Articular chondrocyte of knee joint (primary cell): Measurements from ENCODE around the gene CASP8AP2. TPM values are rescaled to one million over a fixed set of nuclear protein-coding genes. Genes with fewer than 3 reads are reported as not detected.

Experiments
- small RNA-seq: library from RNA; depleted of rRNA; stranded (forward); fragments of <200 nt; gene quantifications from one replicate; pipeline ENCODE3, GENCODE V24; 2012
- total RNA-seq: library from RNA; depleted of rRNA; stranded (reverse); fragments of >200 nt; gene quantifications from 2 replicates; pipeline ENCODE4 v1.2.3, GENCODE V29; 2012

Gene CASP8AP2
- total RNA-seq, result 20.1 and 21.7 TPM in 2 replicates

GRCh38 chr6:89829472-89830169, at the start of gene CASP8AP2:
Gene CASP8AP2 (plus strand): TSS chr6:89829880.

GRCh38 chr6:89819336-89820130, 10.1 kb upstream of the CASP8AP2 start, which contains the start of gene MDN1:
Gene MDN1 (minus strand): TSS chr6:89819794. CDS start chr6:89819607, 187 bp downstream.

GRCh38 chr6:89894169-89894568, 64.5 kb downstream of the CASP8AP2 start, which contains the start of gene GJA10:
Gene GJA10 (plus strand): TSS chr6:89894469. CDS start chr6:89894469, 0 bp downstream.

Small RNA genes lying within 50 kb of the gene (small RNA-seq; reads per million reads assigned to genes)
- not detected for gene DNAJC19P6
- not detected for gene RF00019

Other genes with a start within 250 kb of the CASP8AP2 start
- gene LYRM2, start 191.1 kb upstream of the CASP8AP2 start, total RNA-seq, result 31.6 and 34.2 TPM in 2 replicates
- gene MDN1, start 10.1 kb upstream of the CASP8AP2 start, total RNA-seq, result 19.5 and 24.0 TPM in 2 replicates
- gene GJA10, start 64.6 kb downstream of the CASP8AP2 start, total RNA-seq, result not detected in 2 replicates